ENCODE measurements around the gene NDUFB5. TPM values are rescaled to one million over a fixed set of nuclear protein-coding genes. Genes with fewer than 3 reads are reported as not detected.

Gene NDUFB5
- total and polyA plus RNA-seq, 12 donors = 105 to 345 (median 173) TPM

- TF ChIP-seq CTCF (IDR thresholded peaks at IDR 0.05) (no peak), POLR2A (IDR thresholded peaks at IDR 0.05) (peak in 1 of 2 donors; percentile 66)
- Histone ChIP-seq H3K36me3 (replicated peaks in 1 of 2) (no peaks in the 10 kb centered on the region), H3K4me3 (peak within 1 kb of the TSS; percentile 74 to 89 (median 85)), H3K27me3 (no peaks in the 10 kb centered on the region), H3K27ac (peak within 1 kb of the TSS in 4 of 5 donors; percentile 41 to 88 (median 76)), H3K9me3 (replicated peaks in 1 of 3) (no peaks in the 10 kb centered on the region), H3K4me1 (replicated peaks in 1 of 2) (peaks cover 3 to 17% of the 10 kb centered on the region in 2 donors)
- WGBS, 4 donors = 0 to 1% (median 1%) methylated on average over 20 to 55 of the region's 55 CpGs
- DNase-seq = peak; percentile 100
- intact Hi-C loops (cut with DNase I) = no loop called here
Measured at GRCh38 chr3:179562591-179563270, 41.9 kb upstream of the NDUFB5 start, which contains the start of gene ACTL6A. Gene ACTL6A (plus strand): TSS chr3:179562926. CDS start chr3:179563093, 167 bp downstream.

DNA sequence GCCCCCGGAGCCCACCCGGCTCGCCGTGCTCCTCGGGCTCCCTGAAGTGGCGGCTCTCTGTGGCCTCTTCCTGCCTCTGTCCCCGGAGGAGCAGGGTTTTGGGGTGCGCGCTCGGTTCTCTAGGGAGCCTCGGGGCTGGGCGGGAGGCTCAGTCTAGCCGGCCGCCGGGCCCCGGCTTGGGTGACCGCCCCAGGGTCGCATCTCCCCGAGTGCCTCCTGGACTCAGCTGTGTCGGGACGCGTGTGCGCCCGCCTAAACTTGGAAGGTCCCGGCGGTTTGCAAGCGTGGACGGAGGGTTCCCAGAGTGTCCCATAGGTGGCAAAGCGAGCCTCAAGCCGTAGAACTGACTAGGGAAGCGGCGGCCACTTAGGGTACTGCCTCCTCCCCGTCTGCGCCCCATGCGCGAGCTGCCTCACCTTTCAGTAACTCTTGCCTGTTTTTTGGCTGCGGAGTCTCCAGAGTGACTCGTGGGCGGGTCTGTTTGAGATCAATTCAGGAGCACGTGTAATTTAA is 41.3 kb upstream of the NDUFB5 start:
- intact Hi-C loops (cut with DNase I) = no loop called here
- peak; percentile 58 to 85 (median 77) for DNase-seq
- 0 to 1% (median 0%) methylated on average over 6 to 40 of the region's 40 CpGs for WGBS, 4 donors

GRCh38 chr3:179565496-179565895 is 39.1 kb upstream of the NDUFB5 start:
- intact Hi-C loops (cut with DNase I) = no loop called here
- peaks cover 0 to 6% of the 10 kb centered on the region in 2 donors for H3K36me3 ChIP-seq (replicated peaks in 1 of 2)
- TF ChIP-seq CTCF (IDR thresholded peaks at IDR 0.05) = no peak
- TF ChIP-seq POLR2A (IDR thresholded peaks at IDR 0.05) = no peak
- DNase-seq = no peak
- no peak overlapping the region for H3K27ac ChIP-seq
- WGBS, 4 donors = 79 to 84% (median 82%) methylated on average over 3 of the region's 3 CpGs
- H3K4me1 ChIP-seq (replicated peaks in 1 of 2) = peaks cover 3 to 17% of the 10 kb centered on the region in 2 donors
- no peaks in the 10 kb centered on the region for H3K27me3 ChIP-seq
- H3K9me3 ChIP-seq (replicated peaks in 1 of 3) = no peaks in the 10 kb centered on the region
- H3K4me3 ChIP-seq = no peak overlapping the region

More for the DNA sequence above, 41.3 kb upstream of the NDUFB5 start:
- Histone ChIP-seq H3K4me3 (peak overlapping the region; percentile 48 to 89 (median 80)), H3K4me1 (replicated peaks in 1 of 2) (peaks cover 3 to 17% of the 10 kb centered on the region in 2 donors), H3K9me3 (replicated peaks in 1 of 3) (no peaks in the 10 kb centered on the region), H3K27ac (peak overlapping the region in 4 of 5 donors; percentile 41 to 88 (median 76)), H3K27me3 (no peaks in the 10 kb centered on the region), H3K36me3 (replicated peaks in 1 of 2) (no peaks in the 10 kb centered on the region)
- TF ChIP-seq CTCF (IDR thresholded peaks at IDR 0.05) = peak; percentile 40 to 83 (median 67)
- TF ChIP-seq POLR2A (IDR thresholded peaks at IDR 0.05) = peak in 1 of 2 donors; percentile 20

GRCh38 chr3:179580992-179581391 is 23.6 kb upstream of the NDUFB5 start:
- H3K9me3 ChIP-seq (replicated peaks in 1 of 3) = no peaks in the 10 kb centered on the region
- intact Hi-C loops (cut with DNase I) = no loop called here
- TF ChIP-seq POLR2A (IDR thresholded peaks at IDR 0.05) (no peak), CTCF (IDR thresholded peaks at IDR 0.05) (no peak)
- H3K27ac ChIP-seq = no peak overlapping the region
- no peak overlapping the region for H3K4me3 ChIP-seq
- peaks cover 0 to 3% of the 10 kb centered on the region in 2 donors for H3K4me1 ChIP-seq (replicated peaks in 1 of 2)
- no peak for DNase-seq
- peaks cover 0 to 32% of the 10 kb centered on the region in 2 donors for H3K36me3 ChIP-seq (replicated peaks in 1 of 2)
- WGBS, 4 donors = 88 to 97% (median 92%) methylated on average over 1 of the region's 1 CpG
- H3K27me3 ChIP-seq = no peaks in the 10 kb centered on the region

Data from adrenal gland (tissue), 12 donors.